ENCODE data around the gene MARK4. TPM values are rescaled to one million over a fixed set of nuclear protein-coding genes. Genes with fewer than 3 reads are reported as not detected.

Gene MARK4
- total and polyA plus RNA-seq, 9 donors, result 14.2 to 53.3 (median 43.1) TPM

DNA sequence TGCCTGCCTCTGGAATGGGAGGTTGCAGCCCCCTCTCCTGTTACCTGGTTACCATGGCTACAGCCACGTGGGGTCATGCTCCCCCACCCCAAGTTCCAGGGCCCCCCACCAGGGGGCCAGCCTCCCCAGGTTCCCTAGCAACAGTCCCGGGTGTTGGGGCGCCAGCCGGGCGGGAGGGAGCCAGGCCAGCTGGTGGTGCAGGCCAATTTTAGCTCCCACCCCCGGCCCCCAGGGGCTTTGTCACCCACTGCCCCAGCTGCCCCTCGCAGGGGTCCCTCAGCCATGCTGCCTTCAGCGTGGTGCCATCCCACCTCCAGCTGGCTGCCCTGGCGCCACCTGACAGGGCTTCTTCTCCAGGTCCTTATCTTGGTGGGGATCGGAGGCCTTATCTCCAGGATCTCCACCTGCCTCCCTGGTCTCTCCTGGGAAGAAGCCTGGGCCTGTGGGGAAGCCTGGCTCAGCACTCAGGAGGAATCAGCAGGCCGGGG is 3.0 kb downstream of the MARK4 start:
- Histone ChIP-seq H3K4me3 (no peak overlapping the region), H3K4me1 (ENCODE audit: insufficient read depth) (peaks cover 8% of the 10 kb centered on the region), H3K27ac (no peak overlapping the region), H3K27me3 (no peaks in the 10 kb centered on the region), H3K36me3 (no peaks in the 10 kb centered on the region), H3K9me3 (no peaks in the 10 kb centered on the region)
- WGBS, 3 donors, result 55 to 64% (median 56%) methylated on average over 11 of the region's 11 CpGs
- no peak for TF ChIP-seq EP300 (IDR thresholded peaks at IDR 0.05)
- TF ChIP-seq POLR2A (IDR thresholded peaks at IDR 0.05), result no peak
- TF ChIP-seq, protein P1, sequence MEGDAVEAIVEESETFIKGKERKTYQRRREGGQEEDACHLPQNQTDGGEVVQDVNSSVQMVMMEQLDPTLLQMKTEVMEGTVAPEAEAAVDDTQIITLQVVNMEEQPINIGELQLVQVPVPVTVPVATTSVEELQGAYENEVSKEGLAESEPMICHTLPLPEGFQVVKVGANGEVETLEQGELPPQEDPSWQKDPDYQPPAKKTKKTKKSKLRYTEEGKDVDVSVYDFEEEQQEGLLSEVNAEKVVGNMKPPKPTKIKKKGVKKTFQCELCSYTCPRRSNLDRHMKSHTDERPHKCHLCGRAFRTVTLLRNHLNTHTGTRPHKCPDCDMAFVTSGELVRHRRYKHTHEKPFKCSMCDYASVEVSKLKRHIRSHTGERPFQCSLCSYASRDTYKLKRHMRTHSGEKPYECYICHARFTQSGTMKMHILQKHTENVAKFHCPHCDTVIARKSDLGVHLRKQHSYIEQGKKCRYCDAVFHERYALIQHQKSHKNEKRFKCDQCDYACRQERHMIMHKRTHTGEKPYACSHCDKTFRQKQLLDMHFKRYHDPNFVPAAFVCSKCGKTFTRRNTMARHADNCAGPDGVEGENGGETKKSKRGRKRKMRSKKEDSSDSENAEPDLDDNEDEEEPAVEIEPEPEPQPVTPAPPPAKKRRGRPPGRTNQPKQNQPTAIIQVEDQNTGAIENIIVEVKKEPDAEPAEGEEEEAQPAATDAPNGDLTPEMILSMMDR (IDR thresholded peaks at IDR 0.05), result no peak
- intact Hi-C loops (cut with DNase I), result no loop called here
- DNase-seq, result no peak

DNA sequence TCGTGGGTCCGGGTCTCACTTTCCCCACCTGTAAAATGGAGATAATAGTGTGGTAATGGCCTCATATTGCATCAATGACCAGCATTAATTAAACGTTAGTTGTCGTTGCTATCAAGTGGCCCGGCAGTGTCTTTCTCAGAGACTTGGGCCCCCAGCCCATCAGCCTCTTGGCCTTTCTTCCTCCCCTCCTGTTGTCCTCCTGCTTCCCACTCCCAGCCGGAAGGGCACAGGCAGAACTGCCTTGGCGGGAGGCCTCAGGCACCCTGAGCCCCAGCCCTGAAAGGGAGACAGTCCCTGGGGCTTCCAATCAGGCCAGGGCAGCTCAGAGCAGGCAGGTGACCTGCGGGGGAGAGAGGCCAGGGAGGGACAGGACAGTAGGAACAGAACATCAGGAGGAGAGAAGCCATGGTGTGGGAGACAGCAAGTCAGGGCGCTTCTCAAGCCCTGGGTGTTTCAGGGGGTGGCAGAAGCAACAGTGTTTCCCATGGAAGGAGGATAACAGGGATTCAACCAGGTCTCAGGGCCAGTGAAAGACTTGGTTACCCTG is 4.6 kb downstream of the MARK4 start:
- 76 to 86% (median 78%) methylated on average over 9 of the region's 9 CpGs for WGBS, 3 donors
- no peak overlapping the region for H3K27ac ChIP-seq
- H3K4me1 ChIP-seq (ENCODE audit: insufficient read depth), result peaks cover 8% of the 10 kb centered on the region
- no peaks in the 10 kb centered on the region for H3K36me3 ChIP-seq
- intact Hi-C loops (cut with DNase I), result no loop called here
- H3K9me3 ChIP-seq, result no peaks in the 10 kb centered on the region
- TF ChIP-seq, protein P1 (IDR thresholded peaks at IDR 0.05), result no peak
- TF ChIP-seq EP300 (IDR thresholded peaks at IDR 0.05) (no peak), POLR2A (IDR thresholded peaks at IDR 0.05) (no peak)
- no peaks in the 10 kb centered on the region for H3K27me3 ChIP-seq
- DNase-seq, result no peak
- no peak overlapping the region for H3K4me3 ChIP-seq

DNA sequence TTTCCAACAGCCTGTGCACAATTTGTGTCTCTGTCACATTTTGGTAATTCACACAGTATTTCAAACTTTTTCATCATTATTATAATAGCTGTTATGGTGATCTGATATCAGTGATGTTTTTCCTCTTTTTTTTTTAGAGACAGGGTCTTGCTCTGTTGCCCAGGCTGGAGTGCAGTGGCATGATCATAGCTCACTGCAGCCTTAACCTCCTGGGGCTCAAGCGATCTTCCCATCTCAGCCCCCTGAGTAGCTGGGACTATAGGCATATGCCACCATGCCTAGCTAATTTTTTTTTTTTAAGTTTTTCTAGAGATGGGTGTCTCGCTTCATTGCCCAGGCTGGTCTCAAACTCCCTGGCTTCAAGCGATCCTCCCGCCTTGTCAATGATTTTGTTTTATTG is 5.8 kb downstream of the MARK4 start:
- H3K27ac ChIP-seq, result no peak overlapping the region
- intact Hi-C loops (cut with DNase I), result no loop called here
- 95 to 96% (median 95%) methylated on average over 4 of the region's 4 CpGs for WGBS, 3 donors
- DNase-seq, result no peak
- TF ChIP-seq EP300 (IDR thresholded peaks at IDR 0.05) (no peak), POLR2A (IDR thresholded peaks at IDR 0.05) (no peak)
- TF ChIP-seq, protein P1 (IDR thresholded peaks at IDR 0.05), result no peak
- peaks cover 8% of the 10 kb centered on the region for H3K4me1 ChIP-seq (ENCODE audit: insufficient read depth)
- H3K36me3 ChIP-seq, result no peaks in the 10 kb centered on the region
- no peak overlapping the region for H3K4me3 ChIP-seq
- no peaks in the 10 kb centered on the region for H3K27me3 ChIP-seq
- H3K9me3 ChIP-seq, result no peaks in the 10 kb centered on the region

DNA sequence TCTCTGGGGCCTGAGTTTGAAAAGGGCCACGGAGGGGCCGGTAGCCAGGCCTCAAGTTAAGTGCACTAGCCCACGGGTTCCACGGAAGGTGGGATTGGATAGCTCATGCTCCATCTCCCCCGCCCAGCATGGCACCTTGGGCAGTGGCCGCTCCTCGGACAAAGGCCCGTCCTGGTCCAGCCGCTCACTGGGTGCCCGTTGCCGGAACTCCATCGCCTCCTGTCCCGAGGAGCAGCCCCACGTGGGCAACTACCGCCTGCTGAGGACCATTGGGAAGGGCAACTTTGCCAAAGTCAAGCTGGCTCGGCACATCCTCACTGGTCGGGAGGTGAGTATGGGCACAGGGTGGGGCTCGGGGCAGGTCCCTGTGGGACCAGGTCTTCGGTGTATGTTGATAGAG is 7.8 kb downstream of the MARK4 start:
- DNase-seq, result no peak
- no peaks in the 10 kb centered on the region for H3K36me3 ChIP-seq
- 94 to 96% (median 95%) methylated on average over 19 of the region's 19 CpGs for WGBS, 3 donors
- peaks cover under 1% of the 10 kb centered on the region for H3K4me1 ChIP-seq (ENCODE audit: insufficient read depth)
- no peak for TF ChIP-seq EP300 (IDR thresholded peaks at IDR 0.05)
- TF ChIP-seq POLR2A (IDR thresholded peaks at IDR 0.05), result no peak
- TF ChIP-seq, protein P1 (IDR thresholded peaks at IDR 0.05), result no peak
- H3K27ac ChIP-seq, result no peak overlapping the region
- H3K9me3 ChIP-seq, result no peaks in the 10 kb centered on the region
- H3K27me3 ChIP-seq, result no peaks in the 10 kb centered on the region
- intact Hi-C loops (cut with DNase I), result no loop called here
- H3K4me3 ChIP-seq, result no peak overlapping the region

All from ovary (tissue), 9 donors.